ENCODE data around the gene SYNJ2BP. TPM values are rescaled to one million over a fixed set of nuclear protein-coding genes. Genes with fewer than 3 reads are reported as not detected.

SYNJ2BP gene
- total and polyA plus RNA-seq, 3 donors from 2014 or later = 16.2 to 59.9 (median 21.9) TPM

DNA sequence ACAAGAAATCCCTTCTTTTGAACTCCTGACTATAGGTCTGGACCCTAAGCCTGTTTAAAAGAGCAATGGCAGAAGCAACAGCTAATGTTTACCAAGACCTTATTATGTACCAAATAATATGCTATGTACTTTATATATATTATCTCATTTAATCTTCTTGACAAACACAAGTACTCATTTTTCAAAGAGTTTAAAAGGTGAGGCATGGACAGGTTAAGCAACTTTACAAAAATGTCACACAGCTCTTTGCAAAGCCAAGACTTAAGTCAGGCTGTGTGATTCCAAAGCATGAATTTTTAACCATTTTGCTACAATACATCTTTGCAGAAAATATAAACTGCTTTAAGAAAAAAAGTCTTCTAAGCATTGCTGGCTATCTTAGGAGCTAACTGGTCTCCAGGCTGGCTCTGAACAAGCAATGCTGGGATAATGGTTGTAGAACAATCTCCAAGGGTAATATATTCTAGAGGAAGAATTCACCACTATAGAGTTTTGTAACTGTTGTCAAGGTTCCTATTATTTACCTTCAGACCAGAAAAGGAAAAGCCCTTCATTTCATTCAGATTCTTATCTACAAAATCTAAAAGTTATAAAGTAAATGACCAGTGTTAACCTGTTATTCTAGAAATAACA is 22.1 kb downstream of the SYNJ2BP start:
- Histone ChIP-seq H3K4me1 (no peaks in the 10 kb centered on the region), H3K4me3 (no peak overlapping the region), H3K27ac (no peak overlapping the region), H3K36me3 (ENCODE audit: low read depth, missing control alignments) (no peaks in the 10 kb centered on the region), H3K27me3 (no peaks in the 10 kb centered on the region), H3K9me3 (no peaks in the 10 kb centered on the region)
- intact Hi-C loops (cut with DNase I; ENCODE audit: low total_unique reads) = no loop called here
- DNase-seq = no peak
- TF ChIP-seq POLR2A (IDR thresholded peaks at IDR 0.05) = no peak
- TF ChIP-seq, protein P1, sequence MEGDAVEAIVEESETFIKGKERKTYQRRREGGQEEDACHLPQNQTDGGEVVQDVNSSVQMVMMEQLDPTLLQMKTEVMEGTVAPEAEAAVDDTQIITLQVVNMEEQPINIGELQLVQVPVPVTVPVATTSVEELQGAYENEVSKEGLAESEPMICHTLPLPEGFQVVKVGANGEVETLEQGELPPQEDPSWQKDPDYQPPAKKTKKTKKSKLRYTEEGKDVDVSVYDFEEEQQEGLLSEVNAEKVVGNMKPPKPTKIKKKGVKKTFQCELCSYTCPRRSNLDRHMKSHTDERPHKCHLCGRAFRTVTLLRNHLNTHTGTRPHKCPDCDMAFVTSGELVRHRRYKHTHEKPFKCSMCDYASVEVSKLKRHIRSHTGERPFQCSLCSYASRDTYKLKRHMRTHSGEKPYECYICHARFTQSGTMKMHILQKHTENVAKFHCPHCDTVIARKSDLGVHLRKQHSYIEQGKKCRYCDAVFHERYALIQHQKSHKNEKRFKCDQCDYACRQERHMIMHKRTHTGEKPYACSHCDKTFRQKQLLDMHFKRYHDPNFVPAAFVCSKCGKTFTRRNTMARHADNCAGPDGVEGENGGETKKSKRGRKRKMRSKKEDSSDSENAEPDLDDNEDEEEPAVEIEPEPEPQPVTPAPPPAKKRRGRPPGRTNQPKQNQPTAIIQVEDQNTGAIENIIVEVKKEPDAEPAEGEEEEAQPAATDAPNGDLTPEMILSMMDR (IDR thresholded peaks at IDR 0.05) = no peak

DNA sequence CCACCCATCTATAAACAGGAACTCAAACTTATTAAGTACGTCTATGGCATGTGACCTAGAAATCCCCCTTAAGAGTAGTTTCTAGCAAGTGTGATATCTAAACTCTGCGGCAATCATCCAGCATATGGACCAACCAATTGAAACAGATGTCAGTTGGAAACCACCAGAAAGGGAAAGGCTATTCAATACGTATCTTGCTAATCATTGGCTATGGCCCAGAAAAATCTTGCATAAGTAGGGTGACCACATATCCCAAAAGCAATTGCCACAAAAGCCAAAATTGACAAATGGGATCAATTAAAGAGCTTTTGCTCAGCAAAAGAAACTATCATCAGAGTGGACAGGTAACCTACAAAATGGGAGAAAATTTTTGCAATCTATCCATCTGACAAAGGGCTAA is 24.2 kb downstream of the SYNJ2BP start:
- Histone ChIP-seq H3K4me1 (no peaks in the 10 kb centered on the region), H3K27me3 (no peaks in the 10 kb centered on the region), H3K9me3 (no peaks in the 10 kb centered on the region), H3K36me3 (ENCODE audit: low read depth, missing control alignments) (no peaks in the 10 kb centered on the region), H3K27ac (no peak overlapping the region), H3K4me3 (no peak overlapping the region)
- 62 to 67% methylated on average over 3 of the region's 3 CpGs for WGBS, 2 donors
- intact Hi-C loops (cut with DNase I; ENCODE audit: low total_unique reads) = no loop called here
- TF ChIP-seq, protein P1 (IDR thresholded peaks at IDR 0.05) = no peak
- TF ChIP-seq POLR2A (IDR thresholded peaks at IDR 0.05) = no peak
- no peak for DNase-seq

DNA sequence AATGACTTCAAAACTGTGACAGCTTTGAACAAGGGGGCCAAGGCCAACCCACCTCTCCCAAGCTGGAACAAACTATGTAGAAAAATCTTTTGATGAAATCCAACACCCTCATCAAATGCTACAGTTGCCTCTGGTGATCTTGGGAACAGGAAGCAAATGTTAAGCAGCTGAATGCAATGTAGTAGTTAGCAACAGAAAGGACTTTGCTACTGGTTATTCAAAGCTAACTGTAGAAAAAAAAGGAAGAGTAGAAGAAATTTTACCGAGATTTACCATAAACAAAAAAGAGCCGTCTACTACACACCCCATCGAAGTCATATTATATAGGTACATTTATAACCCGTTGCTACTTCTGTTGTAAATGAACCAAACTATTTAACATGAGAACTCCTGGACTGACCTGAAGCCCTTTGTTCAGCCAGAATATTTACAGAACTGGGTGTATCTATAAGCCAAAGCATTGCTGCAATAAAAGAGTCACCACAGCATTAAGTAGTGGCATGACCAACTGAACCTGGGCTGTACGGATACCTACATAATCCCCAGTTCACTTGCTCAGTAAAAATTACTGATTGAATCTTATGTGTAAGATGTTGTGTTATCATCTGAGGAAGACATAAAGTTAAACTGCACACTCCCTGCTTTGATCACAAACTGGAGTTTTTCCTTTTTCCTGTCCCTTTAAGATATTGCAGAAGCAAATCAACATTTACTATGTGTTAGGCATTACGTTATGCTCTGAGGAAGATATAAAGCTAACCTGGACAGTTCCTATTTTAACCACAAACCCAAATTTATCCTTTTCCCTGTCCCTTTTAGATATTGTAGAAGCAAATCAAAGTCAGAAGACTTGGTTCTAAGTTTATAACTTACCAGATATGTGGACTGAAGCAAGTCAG is 25.1 kb downstream of the SYNJ2BP start:
- intact Hi-C loops (cut with DNase I; ENCODE audit: low total_unique reads) = no loop called here

DNA sequence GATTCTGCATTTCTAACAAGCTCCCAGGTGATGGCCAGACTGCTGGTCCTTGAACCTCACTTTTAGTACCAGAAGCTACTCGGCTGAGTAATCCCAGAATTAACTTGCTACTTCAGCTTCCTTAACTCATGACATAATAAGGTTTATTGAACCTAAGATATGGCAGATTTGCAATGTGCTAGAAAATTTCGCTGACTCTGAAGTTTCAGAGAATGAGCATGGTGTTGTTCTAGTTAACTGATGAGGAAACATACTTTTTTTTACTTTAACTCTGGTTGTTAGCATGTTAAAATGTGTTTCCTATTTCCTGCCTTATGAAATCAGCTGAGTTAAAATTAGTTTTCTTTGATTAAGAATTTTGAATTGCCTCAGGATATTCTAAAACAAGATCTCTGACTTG is 34.4 kb downstream of the SYNJ2BP start:
- 87 to 88% methylated on average over 2 of the region's 2 CpGs for WGBS, 2 donors
- intact Hi-C loops (cut with DNase I; ENCODE audit: low total_unique reads) = no loop called here
- H3K36me3 ChIP-seq (ENCODE audit: low read depth, missing control alignments) = no peaks in the 10 kb centered on the region
- H3K27ac ChIP-seq = no peak overlapping the region
- H3K27me3 ChIP-seq = no peaks in the 10 kb centered on the region
- no peak for DNase-seq
- H3K4me3 ChIP-seq = no peak overlapping the region
- TF ChIP-seq POLR2A (IDR thresholded peaks at IDR 0.05) = no peak
- TF ChIP-seq, protein P1 (IDR thresholded peaks at IDR 0.05) = no peak
- H3K4me1 ChIP-seq = no peaks in the 10 kb centered on the region
- no peaks in the 10 kb centered on the region for H3K9me3 ChIP-seq

More for the DNA sequence above, 25.1 kb downstream of the SYNJ2BP start:
- no peaks in the 10 kb centered on the region for H3K9me3 ChIP-seq
- H3K4me1 ChIP-seq = no peaks in the 10 kb centered on the region
- no peak for TF ChIP-seq POLR2A (IDR thresholded peaks at IDR 0.05)
- TF ChIP-seq, protein P1 (IDR thresholded peaks at IDR 0.05) = no peak
- H3K4me3 ChIP-seq = no peak overlapping the region
- no peaks in the 10 kb centered on the region for H3K36me3 ChIP-seq (ENCODE audit: low read depth, missing control alignments)
- DNase-seq = no peak
- H3K27ac ChIP-seq = no peak overlapping the region
- no peaks in the 10 kb centered on the region for H3K27me3 ChIP-seq
- 93 to 96% methylated on average over 6 of the region's 6 CpGs for WGBS, 2 donors

All from testis (tissue), 3 donors.